ENCODE measurements around the gene MYO1D.

MYO1D gene

GRCh38 chr17:32520104-32520701 lies 356.7 kb downstream of the MYO1D start:
- Mint-ChIP-seq H3K27me3 (no peaks in the 10 kb centered on the region), H3K36me3 (no peaks in the 10 kb centered on the region), H3K4me3 (peak overlapping the region; percentile 78), H3K9me3 (no peaks in the 10 kb centered on the region), H3K27ac (peak overlapping the region; percentile 80), H3K4me1 (peaks cover 87% of the 10 kb centered on the region)

GRCh38 chr17:32519228-32520103 lies 357.5 kb downstream of the MYO1D start:
- H3K27ac Mint-ChIP-seq = peak overlapping the region; percentile 80
- H3K4me1 Mint-ChIP-seq = peaks cover 87% of the 10 kb centered on the region
- no peaks in the 10 kb centered on the region for H3K27me3 Mint-ChIP-seq

GRCh38 chr17:32518646-32519227 lies 358.2 kb downstream of the MYO1D start:
- Mint-ChIP-seq H3K9me3 (no peaks in the 10 kb centered on the region), H3K4me3 (peak overlapping the region; percentile 52), H3K36me3 (no peaks in the 10 kb centered on the region), H3K27ac (peak overlapping the region; percentile 23), H3K27me3 (no peaks in the 10 kb centered on the region), H3K4me1 (peaks cover 81% of the 10 kb centered on the region)

More at GRCh38 chr17:32519228-32520103, 357.5 kb downstream of the MYO1D start:
- Mint-ChIP-seq H3K4me3 (peak overlapping the region; percentile 78), H3K36me3 (no peaks in the 10 kb centered on the region), H3K9me3 (no peaks in the 10 kb centered on the region)

- peak overlapping the region; percentile 69 for H3K27ac Mint-ChIP-seq
- no peaks in the 10 kb centered on the region for H3K36me3 Mint-ChIP-seq
- peak overlapping the region; percentile 52 for H3K4me3 Mint-ChIP-seq
- no peaks in the 10 kb centered on the region for H3K9me3 Mint-ChIP-seq
- peaks cover 78% of the 10 kb centered on the region for H3K4me1 Mint-ChIP-seq
- H3K27me3 Mint-ChIP-seq = no peaks in the 10 kb centered on the region
These were observed 358.9 kb downstream of the MYO1D start for GRCh38 chr17:32517982-32518381.

GRCh38 chr17:32516940-32517701 lies 359.8 kb downstream of the MYO1D start:
- no peaks in the 10 kb centered on the region for H3K27me3 Mint-ChIP-seq

GRCh38 chr17:32516450-32516849 lies 360.5 kb downstream of the MYO1D start:
- Mint-ChIP-seq H3K4me1 (peaks cover 83% of the 10 kb centered on the region), H3K9me3 (no peaks in the 10 kb centered on the region), H3K4me3 (no peak overlapping the region), H3K36me3 (no peaks in the 10 kb centered on the region), H3K27me3 (no peaks in the 10 kb centered on the region), H3K27ac (peak overlapping the region; percentile 59)

More at GRCh38 chr17:32516940-32517701, 359.8 kb downstream of the MYO1D start:
- peaks cover 79% of the 10 kb centered on the region for H3K4me1 Mint-ChIP-seq
- H3K27ac Mint-ChIP-seq = peak overlapping the region; percentile 59
- H3K36me3 Mint-ChIP-seq = no peaks in the 10 kb centered on the region
- no peaks in the 10 kb centered on the region for H3K9me3 Mint-ChIP-seq
- peak overlapping the region; percentile 44 for H3K4me3 Mint-ChIP-seq

GRCh38 chr17:32515677-32516383 lies 361.1 kb downstream of the MYO1D start:
- no peaks in the 10 kb centered on the region for H3K9me3 Mint-ChIP-seq
- no peaks in the 10 kb centered on the region for H3K36me3 Mint-ChIP-seq
- no peaks in the 10 kb centered on the region for H3K27me3 Mint-ChIP-seq
- peak overlapping the region; percentile 63 for H3K27ac Mint-ChIP-seq
- H3K4me1 Mint-ChIP-seq = peaks cover 83% of the 10 kb centered on the region
- peak overlapping the region; percentile 12 for H3K4me3 Mint-ChIP-seq

- H3K27ac Mint-ChIP-seq = no peak overlapping the region
- H3K27me3 Mint-ChIP-seq = no peaks in the 10 kb centered on the region
- H3K4me1 Mint-ChIP-seq = peaks cover 74% of the 10 kb centered on the region
- H3K4me3 Mint-ChIP-seq = no peak overlapping the region
- no peaks in the 10 kb centered on the region for H3K9me3 Mint-ChIP-seq
- no peaks in the 10 kb centered on the region for H3K36me3 Mint-ChIP-seq
These were observed 362.3 kb downstream of the MYO1D start for GRCh38 chr17:32514606-32515005.

- Mint-ChIP-seq H3K27me3 (no peaks in the 10 kb centered on the region), H3K4me1 (peaks cover 76% of the 10 kb centered on the region), H3K36me3 (no peaks in the 10 kb centered on the region), H3K4me3 (no peak overlapping the region), H3K9me3 (no peaks in the 10 kb centered on the region), H3K27ac (peak overlapping the region; percentile 4)
These were observed 363.3 kb downstream of the MYO1D start for GRCh38 chr17:32513579-32513978.

- Mint-ChIP-seq H3K27me3 (no peaks in the 10 kb centered on the region), H3K4me3 (no peak overlapping the region), H3K4me1 (peaks cover 71% of the 10 kb centered on the region), H3K36me3 (no peaks in the 10 kb centered on the region), H3K9me3 (no peaks in the 10 kb centered on the region), H3K27ac (no peak overlapping the region)
These were observed 364.6 kb downstream of the MYO1D start for GRCh38 chr17:32512328-32512727.

- no peak overlapping the region for H3K4me3 Mint-ChIP-seq
- H3K27ac Mint-ChIP-seq = peak overlapping the region; percentile 46
- H3K36me3 Mint-ChIP-seq = no peaks in the 10 kb centered on the region
- peaks cover 71% of the 10 kb centered on the region for H3K4me1 Mint-ChIP-seq
- H3K9me3 Mint-ChIP-seq = no peaks in the 10 kb centered on the region
- no peaks in the 10 kb centered on the region for H3K27me3 Mint-ChIP-seq
These were observed 366.5 kb downstream of the MYO1D start for GRCh38 chr17:32510466-32510865.

GRCh38 chr17:32508926-32509325 lies 368.0 kb downstream of the MYO1D start:
- H3K27me3 Mint-ChIP-seq = no peaks in the 10 kb centered on the region
- H3K4me3 Mint-ChIP-seq = no peak overlapping the region
- H3K9me3 Mint-ChIP-seq = no peaks in the 10 kb centered on the region
- H3K4me1 Mint-ChIP-seq = peaks cover 79% of the 10 kb centered on the region
- peak overlapping the region; percentile 59 for H3K27ac Mint-ChIP-seq
- no peaks in the 10 kb centered on the region for H3K36me3 Mint-ChIP-seq

- Mint-ChIP-seq H3K27me3 (no peaks in the 10 kb centered on the region), H3K36me3 (no peaks in the 10 kb centered on the region), H3K27ac (peak overlapping the region; percentile 63), H3K4me1 (peaks cover 88% of the 10 kb centered on the region), H3K9me3 (no peaks in the 10 kb centered on the region), H3K4me3 (peak overlapping the region; percentile 67)
These were observed 372.5 kb downstream of the MYO1D start for GRCh38 chr17:32504166-32504990.

Data from activated naive CD4-positive, alpha-beta T cell treated with anti-CD3 and anti-CD28 coated beads, Interleukin-2, amount 50 U/mL, for 24 hours (primary cell).